MM.1S (cell line): ENCODE data around the gene ACER2.

Experiments
- DNase-seq: peaks from one replicate; pipeline ENCODE4 v3.0.0-alpha.2; 2015
- H2AFZ ChIP-seq: fragments of 300-600 bp; sonication (generic); 2 replicates; pipeline ENCODE4 v1.6.0; 2016; ENCODE audit warnings: antibody characterized with exemption, low read length
- H3F3A ChIP-seq: fragments of 300-600 bp; sonication (generic); 2 replicates; pipeline ENCODE4 v1.6.1; 2016; ENCODE audit warnings: mild to moderate bottlenecking, antibody characterized with exemption, low read length, moderate library complexity, mixed read lengths; ENCODE audit not compliant: insufficient read depth
- H3K27ac ChIP-seq: fragments of 300-600 bp; sonication (generic); 2 replicates; pipeline ENCODE4 v1.5.1; 2016; ENCODE audit warnings: mild to moderate bottlenecking, low read length
- H3K27me3 ChIP-seq: fragments of 300-600 bp; sonication (generic); replicated peaks from 2 replicates; pipeline ENCODE4 v1.6.0; 2016; ENCODE audit warnings: low read length; ENCODE audit not compliant: insufficient read depth
- H3K36me3 ChIP-seq: fragments of 300-600 bp; sonication (generic); replicated peaks from 2 replicates; pipeline ENCODE4 v1.6.1; 2016; ENCODE audit warnings: mild to moderate bottlenecking, low read length, mixed read lengths; ENCODE audit not compliant: insufficient read depth
- H3K4me1 ChIP-seq: fragments of 300-600 bp; sonication (generic); 2 replicates; pipeline ENCODE4 v1.6.1; 2016; ENCODE audit warnings: low read length, mixed read lengths
- H3K4me2 ChIP-seq: fragments of 300-600 bp; sonication (generic); 2 replicates; pipeline ENCODE4 v1.6.0; 2016; ENCODE audit warnings: low read depth, low read length
- H3K4me3 ChIP-seq: fragments of 300-600 bp; sonication (generic); 2 replicates; pipeline ENCODE4 v1.5.1; 2016; ENCODE audit warnings: low read length, mixed read lengths
- H3K79me2 ChIP-seq: fragments of 300-600 bp; sonication (generic); 2 replicates; pipeline ENCODE4 v1.6.1; 2016; ENCODE audit warnings: mixed run types, low read length, mixed read lengths
- H3K9ac ChIP-seq: fragments of 300-600 bp; sonication (generic); 2 replicates; pipeline ENCODE4 v1.6.1; 2016; ENCODE audit warnings: low read length, mixed read lengths
- H3K9me2 ChIP-seq: fragments of 300-600 bp; sonication (generic); replicated peaks from 2 replicates; pipeline ENCODE4 v1.6.1; 2016; ENCODE audit warnings: mild to moderate bottlenecking, low read length, mixed read lengths; ENCODE audit not compliant: insufficient read depth
- H3K9me3 ChIP-seq: fragments of 300-600 bp; sonication (generic); replicated peaks from 2 replicates; pipeline ENCODE4 v1.6.1; 2016; ENCODE audit warnings: mild to moderate bottlenecking, low read length, mixed read lengths; ENCODE audit not compliant: insufficient read depth
- H4K20me1 ChIP-seq: fragments of 300-600 bp; sonication (generic); 2 replicates; pipeline ENCODE4 v1.6.1; 2016; ENCODE audit warnings: mild to moderate bottlenecking, low read length, moderate library complexity, mixed read lengths; ENCODE audit not compliant: insufficient read depth
- CTCF ChIP-seq: fragments of 300-600 bp; sonication (generic); IDR thresholded peaks from 2 replicates; pipeline ENCODE4 v1.5.1; 2016; ENCODE audit warnings: antibody characterized with exemption, low read length, mixed read lengths
- EZH2 ChIP-seq: fragments of 300-600 bp; sonication (generic); optimal IDR thresholded peaks from 2 replicates; pipeline ENCODE3; 2017; ENCODE audit warnings: low read depth, mild to moderate bottlenecking, antibody characterized with exemption, low read length, mixed read lengths
- EZH2phosphoT487 ChIP-seq: fragments of 300-600 bp; sonication (generic); IDR thresholded peaks from 2 replicates; pipeline ENCODE4 v1.6.1; 2018; ENCODE audit warnings: antibody characterized with exemption, low read length

Gene ACER2

GRCh38 chr9:19376931-19377330, 31.9 kb upstream of the ACER2 start:
- Histone ChIP-seq H3K4me2 (no peak overlapping the region), H3K27ac (no peak overlapping the region), H3K4me1 (no peaks in the 10 kb centered on the region), H3K4me3 (no peak overlapping the region), H3K27me3 (no peaks in the 10 kb centered on the region), H3K36me3 (peaks cover 4% of the 10 kb centered on the region; the same call in 1 of the 2 replicates), H3K9me3 (no peaks in the 10 kb centered on the region), H2AFZ (no peak overlapping the region), H3F3A (peaks cover 30% of the 10 kb centered on the region), H4K20me1 (peaks cover 4% of the 10 kb centered on the region; the same call in 1 of the 2 replicates), H3K9ac (no peak overlapping the region), H3K9me2 (no peaks in the 10 kb centered on the region), H3K79me2 (peaks cover 34% of the 10 kb centered on the region)
- TF ChIP-seq EZH2phosphoT487 (no peak), CTCF (no peak), EZH2 (no peak)
- DNase-seq, result no peak

GRCh38 chr9:19378164-19378563, 30.6 kb upstream of the ACER2 start:
- Histone ChIP-seq H3K4me3 (peak overlapping the region; percentile 79; the same call in 1 of the 2 replicates), H4K20me1 (peaks cover 4% of the 10 kb centered on the region; the same call in 1 of the 2 replicates), H3K27ac (no peak overlapping the region; the same call in 1 of the 2 replicates)

GRCh38 chr9:19378647-19379046, 30.2 kb upstream of the ACER2 start:
- Histone ChIP-seq H3K79me2 (peaks cover 34% of the 10 kb centered on the region), H3F3A (peaks cover 24% of the 10 kb centered on the region), H3K4me1 (no peaks in the 10 kb centered on the region), H3K27me3 (no peaks in the 10 kb centered on the region), H3K9me2 (no peaks in the 10 kb centered on the region), H3K27ac (no peak overlapping the region; the same call in 1 of the 2 replicates), H4K20me1 (peaks cover 4% of the 10 kb centered on the region; the same call in 1 of the 2 replicates), H3K9me3 (no peaks in the 10 kb centered on the region), H3K9ac (peak overlapping the region; percentile 90; the same call in 1 of the 2 replicates), H2AFZ (no peak overlapping the region), H3K4me2 (peak overlapping the region; percentile 56), H3K4me3 (peak overlapping the region; percentile 79), H3K36me3 (peaks cover 4% of the 10 kb centered on the region; the same call in 1 of the 2 replicates)
- no peak for DNase-seq
- TF ChIP-seq EZH2phosphoT487 (no peak), CTCF (no peak), EZH2 (no peak)

More at GRCh38 chr9:19378164-19378563, 30.6 kb upstream of the ACER2 start:
- H3K27me3 ChIP-seq, result no peaks in the 10 kb centered on the region
- H3F3A ChIP-seq, result peaks cover 24% of the 10 kb centered on the region
- H3K9ac ChIP-seq, result peak overlapping the region; percentile 90; the same call in 1 of the 2 replicates
- H3K4me2 ChIP-seq, result peak overlapping the region; percentile 56
- H3K36me3 ChIP-seq, result peaks cover 4% of the 10 kb centered on the region; the same call in 1 of the 2 replicates
- H3K9me2 ChIP-seq, result no peaks in the 10 kb centered on the region
- no peak for DNase-seq
- no peak for TF ChIP-seq EZH2phosphoT487
- TF ChIP-seq EZH2, result no peak
- TF ChIP-seq CTCF, result no peak
- no peaks in the 10 kb centered on the region for H3K9me3 ChIP-seq
- H2AFZ ChIP-seq, result no peak overlapping the region
- H3K79me2 ChIP-seq, result peaks cover 34% of the 10 kb centered on the region
- H3K4me1 ChIP-seq, result no peaks in the 10 kb centered on the region
